H1 (cell line): ENCODE measurements around the gene PELI2. TPM values are rescaled to one million over a fixed set of nuclear protein-coding genes. Genes with fewer than 3 reads are reported as not detected.

Experiments
- CHD2 ChIP-seq: IDR thresholded peaks from 2 replicates; pipeline ENCODE4 v1.6.1; 2012; ENCODE audit warnings: low read length, improper control_type of control experiment
- GABPA ChIP-seq: IDR thresholded peaks from 2 replicates; pipeline ENCODE4 v1.6.1; 2011; ENCODE audit warnings: mild to moderate bottlenecking, low read length, moderate library complexity, borderline replicate concordance; ENCODE audit not compliant: insufficient read depth
- JUND ChIP-seq: IDR thresholded peaks from 2 replicates; pipeline ENCODE4 v1.6.1; 2011; ENCODE audit warnings: mild to moderate bottlenecking, improper control_type of control experiment, low read length
- RBBP5 ChIP-seq: IDR thresholded peaks from 2 replicates; pipeline ENCODE4 v1.7.1; 2012; ENCODE audit warnings: low read depth, mild to moderate bottlenecking, inconsistent platforms, low read length, moderate library complexity, borderline replicate concordance
- RFX5 ChIP-seq: IDR thresholded peaks from 2 replicates; pipeline ENCODE4 v1.6.1; 2011; ENCODE audit warnings: low read depth, low read length, improper control_type of control experiment, borderline replicate concordance
- SIRT6 ChIP-seq: IDR thresholded peaks from one replicate; pipeline ENCODE4 v1.7.1; 2012; ENCODE audit warnings: low read length, inconsistent platforms
- SIX5 ChIP-seq: IDR thresholded peaks from 2 replicates; pipeline ENCODE4 v1.6.1; 2011; ENCODE audit warnings: mild to moderate bottlenecking, low read depth, low read length
- SP1 ChIP-seq: IDR thresholded peaks from 2 replicates; pipeline ENCODE4 v1.6.1; 2011; ENCODE audit warnings: low read depth, low read length
- SUZ12 ChIP-seq: fragments of 200-600 bp; sonication (generic); IDR thresholded peaks from 2 replicates; pipeline ENCODE4 v1.6.1; 2012; ENCODE audit warnings: mild to moderate bottlenecking, inconsistent platforms, low read length, moderate library complexity, mixed read lengths
- TCF12 ChIP-seq: IDR thresholded peaks from 2 replicates; pipeline ENCODE4 v1.6.1; 2011; ENCODE audit warnings: low read depth, mild to moderate bottlenecking, low read length
- polyA plus RNA-seq, 7 experiments: library from polyadenylated mRNA; depleted of rRNA in 3 of 7; stranded (reverse) in 5 of 7; unstranded in 2 of 7; fragments of >200 nt in 5 of 7; fragments of 200-250 nt in 2 of 7; gene quantifications; 1 replicate in 5 of 7; 2 replicates in 1 of 7; 4 replicates in 1 of 7; pipeline versions ENCODE4 v1.2.1 to v1.2.3, GENCODE V29; 2011 to 2013; ENCODE audit warnings: missing spikeins in 2 of 7, mixed read lengths in 2 of 7
- total RNA-seq: library from RNA; stranded (reverse); fragmentation: NEBNext Ultra II Directional; extraction: Animal tissue kit (Norgen Biotek cat#: 25700); gene quantifications from 2 replicates; pipeline ENCODE4 v1.2.1, GENCODE V29; 2021
- TF ChIP-seq, protein P1 (sequence below): fragments of 300-600 bp; sonication (generic); IDR thresholded peaks from 2 replicates; pipeline ENCODE4 v1.7.1; 2012; ENCODE audit warnings: low read length, moderate library complexity, mild to moderate bottlenecking, inconsistent platforms; ENCODE audit not compliant: insufficient replicate concordance
- TF ChIP-seq, protein P2 (sequence below): IDR thresholded peaks from 2 replicates; pipeline ENCODE4 v1.6.1; 2011; ENCODE audit warnings: low read length, improper control_type of control experiment

Gene PELI2
- total and polyA plus RNA-seq, 2 of the 8 experiments (the other 6 are each of a cell fraction or from before 2014, with no cell fraction given) = 14.6 to 25.7 TPM

DNA sequence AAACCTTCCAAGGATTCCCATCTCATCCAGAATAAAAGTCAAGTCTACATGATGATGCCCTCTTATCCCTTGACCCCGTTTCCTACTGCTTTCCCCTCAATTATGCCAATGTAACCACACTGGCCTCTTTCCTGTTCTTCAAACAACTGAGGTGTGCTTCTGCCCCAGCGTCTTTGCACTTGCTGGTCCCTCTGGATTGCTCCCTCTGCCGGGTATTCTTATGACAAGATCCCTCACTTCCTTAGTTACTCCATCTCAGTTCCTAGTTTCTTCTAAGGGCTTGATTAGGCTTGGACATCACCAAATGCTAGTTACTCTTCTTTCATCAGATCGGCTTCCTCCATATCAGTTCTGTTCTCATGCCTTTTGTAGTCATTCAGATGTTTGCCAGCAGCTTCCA lies 32.7 kb upstream of the PELI2 start (continued):
- TF ChIP-seq, protein P1, sequence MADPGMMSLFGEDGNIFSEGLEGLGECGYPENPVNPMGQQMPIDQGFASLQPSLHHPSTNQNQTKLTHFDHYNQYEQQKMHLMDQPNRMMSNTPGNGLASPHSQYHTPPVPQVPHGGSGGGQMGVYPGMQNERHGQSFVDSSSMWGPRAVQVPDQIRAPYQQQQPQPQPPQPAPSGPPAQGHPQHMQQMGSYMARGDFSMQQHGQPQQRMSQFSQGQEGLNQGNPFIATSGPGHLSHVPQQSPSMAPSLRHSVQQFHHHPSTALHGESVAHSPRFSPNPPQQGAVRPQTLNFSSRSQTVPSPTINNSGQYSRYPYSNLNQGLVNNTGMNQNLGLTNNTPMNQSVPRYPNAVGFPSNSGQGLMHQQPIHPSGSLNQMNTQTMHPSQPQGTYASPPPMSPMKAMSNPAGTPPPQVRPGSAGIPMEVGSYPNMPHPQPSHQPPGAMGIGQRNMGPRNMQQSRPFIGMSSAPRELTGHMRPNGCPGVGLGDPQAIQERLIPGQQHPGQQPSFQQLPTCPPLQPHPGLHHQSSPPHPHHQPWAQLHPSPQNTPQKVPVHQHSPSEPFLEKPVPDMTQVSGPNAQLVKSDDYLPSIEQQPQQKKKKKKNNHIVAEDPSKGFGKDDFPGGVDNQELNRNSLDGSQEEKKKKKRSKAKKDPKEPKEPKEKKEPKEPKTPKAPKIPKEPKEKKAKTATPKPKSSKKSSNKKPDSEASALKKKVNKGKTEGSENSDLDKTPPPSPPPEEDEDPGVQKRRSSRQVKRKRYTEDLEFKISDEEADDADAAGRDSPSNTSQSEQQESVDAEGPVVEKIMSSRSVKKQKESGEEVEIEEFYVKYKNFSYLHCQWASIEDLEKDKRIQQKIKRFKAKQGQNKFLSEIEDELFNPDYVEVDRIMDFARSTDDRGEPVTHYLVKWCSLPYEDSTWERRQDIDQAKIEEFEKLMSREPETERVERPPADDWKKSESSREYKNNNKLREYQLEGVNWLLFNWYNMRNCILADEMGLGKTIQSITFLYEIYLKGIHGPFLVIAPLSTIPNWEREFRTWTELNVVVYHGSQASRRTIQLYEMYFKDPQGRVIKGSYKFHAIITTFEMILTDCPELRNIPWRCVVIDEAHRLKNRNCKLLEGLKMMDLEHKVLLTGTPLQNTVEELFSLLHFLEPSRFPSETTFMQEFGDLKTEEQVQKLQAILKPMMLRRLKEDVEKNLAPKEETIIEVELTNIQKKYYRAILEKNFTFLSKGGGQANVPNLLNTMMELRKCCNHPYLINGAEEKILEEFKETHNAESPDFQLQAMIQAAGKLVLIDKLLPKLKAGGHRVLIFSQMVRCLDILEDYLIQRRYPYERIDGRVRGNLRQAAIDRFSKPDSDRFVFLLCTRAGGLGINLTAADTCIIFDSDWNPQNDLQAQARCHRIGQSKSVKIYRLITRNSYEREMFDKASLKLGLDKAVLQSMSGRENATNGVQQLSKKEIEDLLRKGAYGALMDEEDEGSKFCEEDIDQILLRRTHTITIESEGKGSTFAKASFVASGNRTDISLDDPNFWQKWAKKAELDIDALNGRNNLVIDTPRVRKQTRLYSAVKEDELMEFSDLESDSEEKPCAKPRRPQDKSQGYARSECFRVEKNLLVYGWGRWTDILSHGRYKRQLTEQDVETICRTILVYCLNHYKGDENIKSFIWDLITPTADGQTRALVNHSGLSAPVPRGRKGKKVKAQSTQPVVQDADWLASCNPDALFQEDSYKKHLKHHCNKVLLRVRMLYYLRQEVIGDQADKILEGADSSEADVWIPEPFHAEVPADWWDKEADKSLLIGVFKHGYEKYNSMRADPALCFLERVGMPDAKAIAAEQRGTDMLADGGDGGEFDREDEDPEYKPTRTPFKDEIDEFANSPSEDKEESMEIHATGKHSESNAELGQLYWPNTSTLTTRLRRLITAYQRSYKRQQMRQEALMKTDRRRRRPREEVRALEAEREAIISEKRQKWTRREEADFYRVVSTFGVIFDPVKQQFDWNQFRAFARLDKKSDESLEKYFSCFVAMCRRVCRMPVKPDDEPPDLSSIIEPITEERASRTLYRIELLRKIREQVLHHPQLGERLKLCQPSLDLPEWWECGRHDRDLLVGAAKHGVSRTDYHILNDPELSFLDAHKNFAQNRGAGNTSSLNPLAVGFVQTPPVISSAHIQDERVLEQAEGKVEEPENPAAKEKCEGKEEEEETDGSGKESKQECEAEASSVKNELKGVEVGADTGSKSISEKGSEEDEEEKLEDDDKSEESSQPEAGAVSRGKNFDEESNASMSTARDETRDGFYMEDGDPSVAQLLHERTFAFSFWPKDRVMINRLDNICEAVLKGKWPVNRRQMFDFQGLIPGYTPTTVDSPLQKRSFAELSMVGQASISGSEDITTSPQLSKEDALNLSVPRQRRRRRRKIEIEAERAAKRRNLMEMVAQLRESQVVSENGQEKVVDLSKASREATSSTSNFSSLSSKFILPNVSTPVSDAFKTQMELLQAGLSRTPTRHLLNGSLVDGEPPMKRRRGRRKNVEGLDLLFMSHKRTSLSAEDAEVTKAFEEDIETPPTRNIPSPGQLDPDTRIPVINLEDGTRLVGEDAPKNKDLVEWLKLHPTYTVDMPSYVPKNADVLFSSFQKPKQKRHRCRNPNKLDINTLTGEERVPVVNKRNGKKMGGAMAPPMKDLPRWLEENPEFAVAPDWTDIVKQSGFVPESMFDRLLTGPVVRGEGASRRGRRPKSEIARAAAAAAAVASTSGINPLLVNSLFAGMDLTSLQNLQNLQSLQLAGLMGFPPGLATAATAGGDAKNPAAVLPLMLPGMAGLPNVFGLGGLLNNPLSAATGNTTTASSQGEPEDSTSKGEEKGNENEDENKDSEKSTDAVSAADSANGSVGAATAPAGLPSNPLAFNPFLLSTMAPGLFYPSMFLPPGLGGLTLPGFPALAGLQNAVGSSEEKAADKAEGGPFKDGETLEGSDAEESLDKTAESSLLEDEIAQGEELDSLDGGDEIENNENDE = no peak
- TF ChIP-seq JUND (no peak), RBBP5 (no peak), SIX5 (no peak), SIRT6 (no peak), SUZ12 (no peak), GABPA (no peak), TCF12 (no peak), RFX5 (no peak), SP1 (no peak), CHD2 (no peak)
- TF ChIP-seq, protein P2, sequence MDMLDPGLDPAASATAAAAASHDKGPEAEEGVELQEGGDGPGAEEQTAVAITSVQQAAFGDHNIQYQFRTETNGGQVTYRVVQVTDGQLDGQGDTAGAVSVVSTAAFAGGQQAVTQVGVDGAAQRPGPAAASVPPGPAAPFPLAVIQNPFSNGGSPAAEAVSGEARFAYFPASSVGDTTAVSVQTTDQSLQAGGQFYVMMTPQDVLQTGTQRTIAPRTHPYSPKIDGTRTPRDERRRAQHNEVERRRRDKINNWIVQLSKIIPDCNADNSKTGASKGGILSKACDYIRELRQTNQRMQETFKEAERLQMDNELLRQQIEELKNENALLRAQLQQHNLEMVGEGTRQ = no peak
